ENCODE results near the gene EML5. TPM values are rescaled to one million over a fixed set of nuclear protein-coding genes. Genes with fewer than 3 reads are reported as not detected.
A peak's percentile ranks its signal among the peaks of the same experiment; 100 is the strongest.

Gene EML5
- total and polyA plus RNA-seq, 2 of the 13 experiments (the other 11 are each of a cell fraction or from before 2014, with no cell fraction given) = 0.11 TPM; not detected in 1

DNA sequence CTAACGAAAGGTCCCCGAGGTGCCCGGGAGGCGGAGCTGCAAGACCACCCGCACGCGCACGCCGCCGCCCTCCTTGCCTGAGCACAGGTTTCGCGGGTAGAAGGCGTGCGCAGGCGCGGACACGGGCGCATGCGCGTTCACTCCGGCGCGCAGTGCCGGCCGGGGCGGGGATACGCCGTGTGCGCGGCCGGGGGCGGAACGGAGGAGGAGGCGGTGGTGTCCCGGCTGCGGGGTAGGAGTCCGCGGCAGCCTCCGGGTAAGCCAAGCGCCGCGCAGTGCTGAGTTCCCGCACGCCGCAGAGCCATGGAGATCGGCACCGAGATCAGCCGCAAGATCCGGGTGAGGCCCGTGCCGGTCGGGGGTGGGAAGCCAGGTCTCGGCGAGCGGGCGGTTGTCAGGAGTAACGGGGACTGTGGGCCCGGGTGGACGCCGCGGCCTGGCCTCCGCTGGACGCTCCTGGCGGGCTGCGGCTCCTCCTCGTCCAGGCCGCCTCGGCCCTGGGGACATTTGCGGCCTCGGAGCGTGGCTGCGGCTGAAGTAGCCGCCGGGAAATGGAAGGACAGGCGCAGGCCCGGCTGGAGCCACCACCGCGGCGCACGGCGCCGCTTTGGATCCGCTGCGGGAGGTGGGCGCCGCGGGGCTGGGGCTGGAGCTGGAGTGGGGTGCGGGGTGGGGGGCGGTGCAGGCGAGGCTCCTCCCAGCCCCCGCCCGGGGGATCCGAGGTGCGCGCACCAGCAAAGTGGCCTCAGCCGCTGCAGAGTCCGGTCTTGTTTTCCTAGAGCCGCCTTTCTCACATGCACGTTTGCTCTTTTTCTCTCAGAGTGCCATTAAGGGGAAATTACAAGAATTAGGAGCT is 229.7 kb downstream of the EML5 start, which contains the start of gene ZC3H14 (continued):
- TF ChIP-seq HNF4G (IDR thresholded peaks at IDR 0.05; ENCODE audit: borderline replicate concordance, low read depth, low read length) (peak; percentile 20; the same call in 1 of the 2 replicates), HNF4G (CRISPR knock-in tag; IDR thresholded peaks at IDR 0.05; ENCODE audit: borderline replicate concordance, low read depth) (peak; percentile 33; the same call in 1 of the 2 replicates), SOX13 (IDR thresholded peaks at IDR 0.05) (no peak; the same call in 1 of the 2 replicates), SOX13 (CRISPR knock-in tag; conservative IDR thresholded peaks at IDR 0.05 in 1 of 2, IDR thresholded peaks at IDR 0.05 in 1 of 2) (no peak; a peak in 1 of 4 replicates), PAWR (CRISPR knock-in tag; IDR thresholded peaks at IDR 0.05; ENCODE audit: borderline replicate concordance) (0 out of 2 replicates have a peak, but pooled peaks have one; percentile 93), JUNB (CRISPR knock-in tag; IDR thresholded peaks at IDR 0.05; ENCODE audit: borderline replicate concordance) (peak; percentile 61), FIP1L1 (IDR thresholded peaks at IDR 0.05; ENCODE audit: borderline replicate concordance, insufficient read depth, low read depth, low read length) (0 out of 2 replicates have a peak, but pooled peaks have one; percentile 71), NR2F1 (CRISPR knock-in tag; IDR thresholded peaks at IDR 0.05) (no peak), GABPA (IDR thresholded peaks at IDR 0.05; ENCODE audit: low read depth, low read length) (no peak), GABPA (CRISPR knock-in tag; IDR thresholded peaks at IDR 0.05; ENCODE audit: low read depth) (no peak), SOX5 (CRISPR knock-in tag; IDR thresholded peaks at IDR 0.05; ENCODE audit: borderline replicate concordance) (no peak; the same call in 1 of the 2 replicates), ATF1 (CRISPR knock-in tag; IDR thresholded peaks at IDR 0.05) (no peak), NFKBIZ (CRISPR knock-in tag; IDR thresholded peaks at IDR 0.05) (peak; percentile 44; the same call in 1 of the 2 replicates), FOXO1 (CRISPR knock-in tag; IDR thresholded peaks at IDR 0.05) (peak; percentile 13; the same call in 1 of the 2 replicates)
- TF ChIP-seq, protein P1, sequence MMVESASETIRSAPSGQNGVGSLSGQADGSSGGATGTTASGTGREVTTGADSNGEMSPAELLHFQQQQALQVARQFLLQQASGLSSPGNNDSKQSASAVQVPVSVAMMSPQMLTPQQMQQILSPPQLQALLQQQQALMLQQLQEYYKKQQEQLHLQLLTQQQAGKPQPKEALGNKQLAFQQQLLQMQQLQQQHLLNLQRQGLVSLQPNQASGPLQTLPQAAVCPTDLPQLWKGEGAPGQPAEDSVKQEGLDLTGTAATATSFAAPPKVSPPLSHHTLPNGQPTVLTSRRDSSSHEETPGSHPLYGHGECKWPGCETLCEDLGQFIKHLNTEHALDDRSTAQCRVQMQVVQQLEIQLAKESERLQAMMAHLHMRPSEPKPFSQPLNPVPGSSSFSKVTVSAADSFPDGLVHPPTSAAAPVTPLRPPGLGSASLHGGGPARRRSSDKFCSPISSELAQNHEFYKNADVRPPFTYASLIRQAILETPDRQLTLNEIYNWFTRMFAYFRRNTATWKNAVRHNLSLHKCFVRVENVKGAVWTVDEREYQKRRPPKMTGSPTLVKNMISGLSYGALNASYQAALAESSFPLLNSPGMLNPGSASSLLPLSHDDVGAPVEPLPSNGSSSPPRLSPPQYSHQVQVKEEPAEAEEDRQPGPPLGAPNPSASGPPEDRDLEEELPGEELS (CRISPR knock-in tag; IDR thresholded peaks at IDR 0.05) = peak; percentile 41; the same call in 1 of the 2 replicates
- TF ChIP-seq, protein P2, sequence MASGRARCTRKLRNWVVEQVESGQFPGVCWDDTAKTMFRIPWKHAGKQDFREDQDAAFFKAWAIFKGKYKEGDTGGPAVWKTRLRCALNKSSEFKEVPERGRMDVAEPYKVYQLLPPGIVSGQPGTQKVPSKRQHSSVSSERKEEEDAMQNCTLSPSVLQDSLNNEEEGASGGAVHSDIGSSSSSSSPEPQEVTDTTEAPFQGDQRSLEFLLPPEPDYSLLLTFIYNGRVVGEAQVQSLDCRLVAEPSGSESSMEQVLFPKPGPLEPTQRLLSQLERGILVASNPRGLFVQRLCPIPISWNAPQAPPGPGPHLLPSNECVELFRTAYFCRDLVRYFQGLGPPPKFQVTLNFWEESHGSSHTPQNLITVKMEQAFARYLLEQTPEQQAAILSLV (CRISPR knock-in tag; IDR thresholded peaks at IDR 0.05; ENCODE audit: borderline replicate concordance) = peak; percentile 96; the same call in 1 of the 2 replicates
- TF ChIP-seq, protein P3, sequence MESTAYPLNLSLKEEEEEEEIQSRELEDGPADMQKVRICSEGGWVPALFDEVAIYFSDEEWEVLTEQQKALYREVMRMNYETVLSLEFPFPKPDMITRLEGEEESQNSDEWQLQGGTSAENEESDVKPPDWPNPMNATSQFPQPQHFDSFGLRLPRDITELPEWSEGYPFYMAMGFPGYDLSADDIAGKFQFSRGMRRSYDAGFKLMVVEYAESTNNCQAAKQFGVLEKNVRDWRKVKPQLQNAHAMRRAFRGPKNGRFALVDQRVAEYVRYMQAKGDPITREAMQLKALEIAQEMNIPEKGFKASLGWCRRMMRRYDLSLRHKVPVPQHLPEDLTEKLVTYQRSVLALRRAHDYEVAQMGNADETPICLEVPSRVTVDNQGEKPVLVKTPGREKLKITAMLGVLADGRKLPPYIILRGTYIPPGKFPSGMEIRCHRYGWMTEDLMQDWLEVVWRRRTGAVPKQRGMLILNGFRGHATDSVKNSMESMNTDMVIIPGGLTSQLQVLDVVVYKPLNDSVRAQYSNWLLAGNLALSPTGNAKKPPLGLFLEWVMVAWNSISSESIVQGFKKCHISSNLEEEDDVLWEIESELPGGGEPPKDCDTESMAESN (CRISPR knock-in tag; conservative IDR thresholded peaks at IDR 0.05) = peak; percentile 82
- TF ChIP-seq, protein P4, sequence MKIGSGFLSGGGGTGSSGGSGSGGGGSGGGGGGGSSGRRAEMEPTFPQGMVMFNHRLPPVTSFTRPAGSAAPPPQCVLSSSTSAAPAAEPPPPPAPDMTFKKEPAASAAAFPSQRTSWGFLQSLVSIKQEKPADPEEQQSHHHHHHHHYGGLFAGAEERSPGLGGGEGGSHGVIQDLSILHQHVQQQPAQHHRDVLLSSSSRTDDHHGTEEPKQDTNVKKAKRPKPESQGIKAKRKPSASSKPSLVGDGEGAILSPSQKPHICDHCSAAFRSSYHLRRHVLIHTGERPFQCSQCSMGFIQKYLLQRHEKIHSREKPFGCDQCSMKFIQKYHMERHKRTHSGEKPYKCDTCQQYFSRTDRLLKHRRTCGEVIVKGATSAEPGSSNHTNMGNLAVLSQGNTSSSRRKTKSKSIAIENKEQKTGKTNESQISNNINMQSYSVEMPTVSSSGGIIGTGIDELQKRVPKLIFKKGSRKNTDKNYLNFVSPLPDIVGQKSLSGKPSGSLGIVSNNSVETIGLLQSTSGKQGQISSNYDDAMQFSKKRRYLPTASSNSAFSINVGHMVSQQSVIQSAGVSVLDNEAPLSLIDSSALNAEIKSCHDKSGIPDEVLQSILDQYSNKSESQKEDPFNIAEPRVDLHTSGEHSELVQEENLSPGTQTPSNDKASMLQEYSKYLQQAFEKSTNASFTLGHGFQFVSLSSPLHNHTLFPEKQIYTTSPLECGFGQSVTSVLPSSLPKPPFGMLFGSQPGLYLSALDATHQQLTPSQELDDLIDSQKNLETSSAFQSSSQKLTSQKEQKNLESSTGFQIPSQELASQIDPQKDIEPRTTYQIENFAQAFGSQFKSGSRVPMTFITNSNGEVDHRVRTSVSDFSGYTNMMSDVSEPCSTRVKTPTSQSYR (CRISPR knock-in tag; IDR thresholded peaks at IDR 0.05; ENCODE audit: borderline replicate concordance) = no peak; the same call in 1 of the 2 replicates
